Type B pancreatic cell (in vitro differentiated cells): ENCODE measurements around the gene SLC22A1. TPM values are rescaled to one million over a fixed set of nuclear protein-coding genes. Genes with fewer than 3 reads are reported as not detected.
A peak's percentile ranks its signal among the peaks of the same experiment; 100 is the strongest.

Experiments
- DNase-seq: peaks from one replicate; pipeline ENCODE4 v3.0.0; 2021; ENCODE audit warnings: mixed read lengths; ENCODE audit not compliant: unreplicated experiment; ENCODE audit errors: extremely low spot score
- H3K27ac Mint-ChIP-seq: 2 replicates; pipeline ENCODE4 v1.8.0; 2021; ENCODE audit warnings: mild to moderate bottlenecking, mixed read lengths
- H3K27me3 Mint-ChIP-seq: 2 replicates; pipeline ENCODE4 v1.8.0; 2021; ENCODE audit warnings: mixed read lengths
- H3K36me3 Mint-ChIP-seq: 2 replicates; pipeline ENCODE4 v1.8.0; 2021; ENCODE audit warnings: mixed read lengths
- H3K4me1 Mint-ChIP-seq: one replicate; pipeline ENCODE4 v1.8.0; 2021; ENCODE audit warnings: mixed read lengths; ENCODE audit not compliant: unreplicated experiment
- H3K4me3 Mint-ChIP-seq: 2 replicates; pipeline ENCODE4 v1.8.0; 2021; ENCODE audit warnings: mild to moderate bottlenecking, mixed read lengths
- H3K9me3 Mint-ChIP-seq: 2 replicates; pipeline ENCODE4 v1.8.0; 2021; ENCODE audit warnings: mixed read lengths
- CTCF ChIP-seq: fragments of 200-600 bp; sonication (generic); conservative IDR thresholded peaks from 2 replicates; pipeline ENCODE4 v1.5.0; 2021; ENCODE audit warnings: antibody characterized with exemption, mild to moderate bottlenecking
- total RNA-seq: library from RNA; stranded (reverse); gene quantifications from 2 replicates; pipeline ENCODE4 v1.2.1, GENCODE V29; 2021; ENCODE audit warnings: low replicate concordance

SLC22A1 gene
- total RNA-seq, 1 donor from 2014 or later: 3.0 TPM

DNA sequence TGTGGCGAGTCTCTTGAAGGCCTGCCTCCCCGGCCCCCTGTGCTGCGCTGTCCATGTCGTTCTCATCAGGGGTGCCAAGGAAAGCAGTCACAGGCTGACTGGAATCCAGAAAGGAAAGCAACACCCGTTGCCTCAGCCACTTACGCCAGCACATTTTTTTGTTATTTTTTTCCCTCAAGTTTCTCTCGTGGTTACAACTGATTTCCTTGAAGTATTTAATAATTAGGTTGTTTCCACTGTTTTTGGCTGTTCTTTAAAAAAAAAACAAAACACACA, 17.9 kb upstream of the SLC22A1 start:
- no peaks in the 10 kb centered on the region for H3K9me3 Mint-ChIP-seq
- TF ChIP-seq CTCF: no peak
- H3K27me3 Mint-ChIP-seq: no peaks in the 10 kb centered on the region
- DNase-seq: no peak
- H3K27ac Mint-ChIP-seq: no peak overlapping the region
- H3K4me3 Mint-ChIP-seq: no peak overlapping the region
- H3K4me1 Mint-ChIP-seq: no peaks in the 10 kb centered on the region
- peaks cover 38% of the 10 kb centered on the region for H3K36me3 Mint-ChIP-seq

GRCh38 chr6:160104821-160105517, 16.6 kb upstream of the SLC22A1 start:
- Mint-ChIP-seq H3K36me3 (peaks cover 35% of the 10 kb centered on the region), H3K4me1 (no peaks in the 10 kb centered on the region), H3K27ac (no peak overlapping the region), H3K4me3 (no peak overlapping the region), H3K27me3 (no peaks in the 10 kb centered on the region), H3K9me3 (no peaks in the 10 kb centered on the region)
- DNase-seq: no peak
- TF ChIP-seq CTCF: no peak

- no peak overlapping the region for H3K27ac Mint-ChIP-seq
- H3K27me3 Mint-ChIP-seq: no peaks in the 10 kb centered on the region
- no peak for TF ChIP-seq CTCF
- no peak for DNase-seq
- peaks cover 6% of the 10 kb centered on the region for H3K4me1 Mint-ChIP-seq
- H3K9me3 Mint-ChIP-seq: no peaks in the 10 kb centered on the region
- H3K4me3 Mint-ChIP-seq: no peak overlapping the region
- peaks cover 36% of the 10 kb centered on the region for H3K36me3 Mint-ChIP-seq
Observed at GRCh38 chr6:160106010-160106409, 15.6 kb upstream of the SLC22A1 start.

DNA sequence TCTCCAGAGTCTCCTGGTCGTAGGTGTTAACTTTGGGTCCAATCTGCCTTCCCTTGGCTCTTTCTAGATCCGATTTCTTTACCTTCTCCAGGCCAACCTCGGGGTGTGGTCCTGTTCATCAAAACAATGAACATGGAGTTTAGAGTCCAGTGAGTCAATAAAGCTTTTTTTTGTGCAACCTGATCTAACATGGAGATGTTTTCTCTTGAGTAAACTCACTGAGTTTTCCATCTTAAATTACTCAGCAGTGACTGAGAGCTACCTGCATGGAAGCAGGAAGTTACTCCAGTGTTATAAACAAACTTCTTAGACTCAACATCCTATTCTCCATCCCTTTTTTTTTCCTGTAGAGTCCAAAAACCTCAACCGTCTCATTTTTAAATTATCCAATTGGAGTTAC, 14.9 kb upstream of the SLC22A1 start:
- peaks cover 38% of the 10 kb centered on the region for H3K36me3 Mint-ChIP-seq
- no peaks in the 10 kb centered on the region for H3K27me3 Mint-ChIP-seq
- H3K4me1 Mint-ChIP-seq: peaks cover 9% of the 10 kb centered on the region
- H3K27ac Mint-ChIP-seq: peak overlapping the region; percentile 36
- no peak for TF ChIP-seq CTCF
- no peaks in the 10 kb centered on the region for H3K9me3 Mint-ChIP-seq
- DNase-seq: no peak
- no peak overlapping the region for H3K4me3 Mint-ChIP-seq

DNA sequence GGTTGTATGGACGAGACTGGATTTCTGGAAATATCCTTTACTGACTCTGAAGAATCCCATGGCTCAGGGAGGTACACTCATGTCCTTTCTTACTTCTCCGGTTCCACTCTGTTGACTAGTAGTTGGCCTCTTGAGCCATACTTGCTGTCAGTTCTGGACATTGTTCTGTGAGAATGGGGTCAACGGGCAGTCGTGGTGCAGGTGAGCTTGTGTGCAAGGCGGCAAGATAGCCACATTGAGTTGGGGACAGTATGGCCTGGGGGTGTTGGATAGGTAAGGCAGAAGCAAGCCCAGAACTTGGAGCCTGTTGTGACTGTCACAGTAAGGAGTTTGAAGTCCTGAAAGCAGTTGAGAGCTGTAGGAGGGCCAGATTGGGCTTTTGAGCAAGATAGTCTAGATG, 13.5 kb upstream of the SLC22A1 start:
- Mint-ChIP-seq H3K4me3 (no peak overlapping the region), H3K4me1 (peaks cover 11% of the 10 kb centered on the region), H3K27ac (peak overlapping the region; percentile 20), H3K27me3 (no peaks in the 10 kb centered on the region), H3K9me3 (no peaks in the 10 kb centered on the region), H3K36me3 (peaks cover 45% of the 10 kb centered on the region)
- no peak for DNase-seq
- TF ChIP-seq CTCF: no peak
